ENCODE results near the gene ANO9. TPM values are rescaled to one million over a fixed set of nuclear protein-coding genes. Genes with fewer than 3 reads are reported as not detected.

The ANO9 gene
- total RNA-seq, 2 donors from 2014 or later = 15.6 to 26.4 TPM

DNA sequence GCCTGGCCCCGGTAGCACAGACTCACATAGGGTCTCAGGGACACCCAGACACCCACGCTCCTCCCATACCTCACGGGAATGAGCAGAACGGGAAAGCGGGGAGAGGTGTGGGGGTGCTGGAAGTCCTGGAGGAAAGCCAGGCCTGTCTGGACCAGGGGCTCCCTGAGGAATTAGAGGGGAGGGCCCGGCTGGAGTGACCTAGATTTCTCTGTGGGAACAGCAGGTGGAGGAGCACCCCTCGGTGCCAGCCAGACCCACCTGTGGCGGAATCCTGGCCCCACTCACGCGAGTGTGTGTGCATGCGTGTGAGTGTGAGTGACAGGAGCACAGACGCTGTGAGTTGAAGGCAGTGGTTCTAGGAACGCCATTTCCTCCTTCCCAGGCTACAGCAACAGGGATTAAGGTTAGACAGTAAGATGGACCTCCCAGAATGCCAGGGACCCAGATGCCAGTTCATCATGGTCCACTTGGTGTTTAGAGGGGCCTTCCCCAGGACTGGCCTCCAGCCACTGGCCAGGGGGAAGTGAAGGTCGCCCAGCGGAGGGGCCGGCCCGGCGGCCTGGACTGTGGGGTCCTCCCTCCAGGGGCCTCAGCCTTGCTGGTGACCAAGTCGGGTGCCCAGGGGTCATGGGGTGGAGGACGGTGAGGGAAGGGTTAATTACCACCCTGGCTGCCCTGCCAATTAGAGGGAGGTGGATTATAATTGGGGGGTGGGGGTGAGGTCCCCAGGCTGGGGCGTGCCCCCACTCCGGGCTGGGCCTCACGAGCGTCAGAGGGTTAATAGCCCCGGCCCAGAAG lies 46.8 kb downstream of the ANO9 start:
- H3K9me3 ChIP-seq = no peaks in the 10 kb centered on the region
- H3K4me3 ChIP-seq = peak overlapping the region; percentile 22 to 61
- TF ChIP-seq CTCF (IDR thresholded peaks at IDR 0.05) = no peak
- TF ChIP-seq POLR2A (IDR thresholded peaks at IDR 0.05) = no peak
- 14 to 40% methylated on average over 7 to 25 of the region's 25 CpGs for WGBS, 2 donors
- no peaks in the 10 kb centered on the region for H3K27me3 ChIP-seq
- H3K27ac ChIP-seq = peak overlapping the region; percentile 70 to 84 (median 78)
- H3K4me1 ChIP-seq = peaks cover 32% of the 10 kb centered on the region
- ATAC-seq (no peak), DNase-seq (no peak)
- intact Hi-C loops (cut with DNase I) = no loop called here
- H3K36me3 ChIP-seq (replicated peaks in 1 of 2; ENCODE audit: insufficient read depth in 1 of 2, low read depth in 2 of 2) = peaks cover 0 to 2% of the 10 kb centered on the region in 2 donors

DNA sequence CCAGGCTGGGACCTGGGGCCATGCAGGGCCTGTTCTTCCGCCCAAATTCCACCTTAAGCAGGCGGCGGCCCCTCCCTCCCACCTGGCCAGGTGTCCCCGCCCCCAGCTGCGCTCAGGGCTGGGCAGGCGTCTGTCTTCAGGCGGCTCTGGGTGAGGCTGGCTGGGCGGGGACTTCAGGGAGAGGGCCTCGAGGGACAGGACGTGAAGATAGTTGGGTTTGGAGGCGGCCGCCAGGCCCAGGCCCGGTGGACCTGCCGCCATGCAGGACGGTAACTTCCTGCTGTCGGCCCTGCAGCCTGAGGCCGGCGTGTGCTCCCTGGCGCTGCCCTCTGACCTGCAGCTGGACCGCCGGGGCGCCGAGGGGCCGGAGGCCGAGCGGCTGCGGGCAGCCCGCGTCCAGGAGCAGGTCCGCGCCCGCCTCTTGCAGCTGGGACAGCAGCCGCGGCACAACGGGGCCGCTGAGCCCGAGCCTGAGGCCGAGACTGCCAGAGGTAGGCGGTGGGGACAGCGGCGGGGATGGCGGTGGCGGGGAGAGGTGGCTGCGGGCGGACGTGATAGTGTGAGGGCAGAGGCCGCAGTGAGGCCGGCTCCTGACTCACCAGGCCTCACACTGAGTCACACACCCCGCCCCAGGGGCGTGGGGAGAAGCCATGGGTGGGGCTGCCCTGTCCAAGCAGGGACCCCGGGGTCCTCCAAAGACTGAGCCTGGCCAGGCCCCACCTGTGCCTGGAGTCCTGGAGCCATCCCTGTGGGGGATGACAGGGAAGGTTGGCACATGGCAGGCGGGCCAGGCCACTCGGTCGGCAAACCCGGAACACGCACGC lies 47.6 kb downstream of the ANO9 start, which contains the start of gene PKP3:
TSS of gene PKP3 (plus strand) at position 176 of the 824 bp plus-strand sequence. CDS start at position 260, 84 bp downstream.
- DNase-seq (peak; percentile 86 to 92 (median 91)), ATAC-seq (peak; percentile 89)
- TF ChIP-seq POLR2A (IDR thresholded peaks at IDR 0.05) (peak; percentile 62 to 73 (median 69)), CTCF (IDR thresholded peaks at IDR 0.05) (no peak)
- H3K4me3 ChIP-seq = peak within 1 kb of the TSS; percentile 22 to 61
- peaks cover 32% of the 10 kb centered on the region for H3K4me1 ChIP-seq
- H3K27ac ChIP-seq = peak within 1 kb of the TSS; percentile 70 to 84 (median 78)
- H3K9me3 ChIP-seq = no peaks in the 10 kb centered on the region
- H3K27me3 ChIP-seq = no peaks in the 10 kb centered on the region
- H3K36me3 ChIP-seq (replicated peaks in 1 of 2; ENCODE audit: insufficient read depth in 1 of 2, low read depth in 2 of 2) = peaks cover 0 to 2% of the 10 kb centered on the region in 2 donors
- 34% methylated on average over 45 of the region's 57 CpGs; no CpG with 5 or more reads in 1 of the 2 donors for WGBS, 2 donors
- intact Hi-C loops (cut with DNase I) = no loop called here

DNA sequence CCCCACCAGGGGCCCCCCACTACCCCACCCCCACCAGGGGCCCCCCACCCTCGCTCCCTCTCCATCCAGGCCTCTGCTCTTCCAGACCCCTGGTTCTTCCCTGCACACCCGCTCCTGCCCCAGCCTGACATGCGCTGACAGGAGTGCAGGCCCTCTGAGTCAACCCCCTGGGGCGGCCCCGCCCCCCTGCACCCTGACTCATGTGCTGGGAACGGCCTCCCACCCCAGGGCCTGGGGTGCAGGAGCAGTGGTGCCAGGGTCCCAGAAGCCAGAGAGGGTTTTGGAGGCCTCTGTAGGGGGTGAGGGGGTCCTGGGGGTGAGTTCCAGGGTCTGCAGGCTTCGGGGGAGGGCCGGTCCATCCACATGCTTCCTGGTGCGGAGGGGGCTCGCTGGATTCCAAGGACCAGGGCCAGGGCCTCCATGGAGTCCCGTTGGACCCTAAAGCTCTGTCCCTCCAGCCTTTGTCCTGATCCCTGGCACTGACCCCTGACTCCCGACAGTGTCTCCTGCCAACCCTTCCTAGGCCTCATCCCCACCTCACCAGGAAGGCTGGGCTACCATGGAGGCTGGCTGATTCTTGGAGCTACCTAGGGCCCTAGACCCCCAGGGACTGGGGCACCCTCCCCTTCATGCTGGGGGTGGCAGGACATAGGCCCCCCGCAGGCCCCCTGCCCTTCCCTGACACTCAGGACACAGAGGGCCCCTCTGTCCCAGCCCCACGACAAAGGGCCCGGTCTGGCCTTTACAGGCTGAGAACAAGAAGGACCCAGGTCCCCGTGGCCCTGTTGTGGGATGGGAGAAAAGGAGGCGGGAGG lies 48.4 kb downstream of the ANO9 start:
- WGBS, 2 donors = 52 to 60% methylated on average over 8 to 12 of the region's 17 CpGs
- TF ChIP-seq CTCF (IDR thresholded peaks at IDR 0.05) (no peak), POLR2A (IDR thresholded peaks at IDR 0.05) (no peak)

DNA sequence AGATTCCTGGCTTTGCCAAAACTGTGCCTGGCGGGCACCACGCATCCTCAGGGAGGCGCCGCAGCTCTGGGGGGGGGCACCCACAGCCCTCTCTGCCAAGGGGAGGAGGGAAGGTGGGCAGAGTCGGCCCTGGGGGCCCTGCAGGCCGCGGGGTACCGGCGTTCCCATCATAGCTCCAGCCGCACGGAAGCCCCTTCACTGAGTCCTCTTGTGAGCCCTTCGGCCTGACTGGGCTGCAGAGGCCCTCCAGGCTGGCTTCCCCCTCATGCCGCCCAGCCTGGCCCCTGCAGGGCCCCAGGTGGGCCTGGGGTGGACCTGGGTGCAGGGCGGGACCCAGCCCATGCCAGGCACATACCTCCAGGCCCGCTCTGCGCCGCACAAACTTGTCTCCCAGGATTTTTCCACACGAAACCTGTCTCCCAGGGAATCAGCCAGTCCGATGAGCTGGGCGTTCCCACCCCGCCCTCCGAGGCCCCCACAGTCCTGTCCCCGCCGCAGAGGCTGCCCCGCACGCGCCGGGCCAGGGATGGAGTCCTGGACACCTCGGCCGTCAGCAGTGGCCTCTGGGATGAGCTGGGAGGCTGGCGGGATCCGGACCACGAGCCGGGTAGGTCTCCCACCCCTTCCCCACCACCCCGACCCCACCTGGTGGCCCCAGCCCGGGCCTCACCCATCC lies 49.6 kb downstream of the ANO9 start:
- TF ChIP-seq POLR2A (IDR thresholded peaks at IDR 0.05) = no peak
- TF ChIP-seq CTCF (IDR thresholded peaks at IDR 0.05) = no peak
- Histone ChIP-seq H3K36me3 (replicated peaks in 1 of 2; ENCODE audit: insufficient read depth in 1 of 2, low read depth in 2 of 2) (no peaks in the 10 kb centered on the region), H3K4me1 (peaks cover 32% of the 10 kb centered on the region), H3K27me3 (no peaks in the 10 kb centered on the region), H3K27ac (no peak overlapping the region), H3K4me3 (no peak overlapping the region), H3K9me3 (no peaks in the 10 kb centered on the region)
- 90% methylated on average over 26 of the region's 36 CpGs; no CpG with 5 or more reads in 1 of the 2 donors for WGBS, 2 donors
- intact Hi-C loops (cut with DNase I) = no loop called here
- ATAC-seq (no peak), DNase-seq (no peak)

More for the DNA sequence above, 48.4 kb downstream of the ANO9 start:
- H3K4me1 ChIP-seq = peaks cover 32% of the 10 kb centered on the region
- intact Hi-C loops (cut with DNase I) = no loop called here
- H3K9me3 ChIP-seq = no peaks in the 10 kb centered on the region
- H3K4me3 ChIP-seq = no peak overlapping the region
- H3K27ac ChIP-seq = peak overlapping the region; percentile 70 to 84 (median 78)
- DNase-seq = no peak
- no peaks in the 10 kb centered on the region for H3K36me3 ChIP-seq (replicated peaks in 1 of 2; ENCODE audit: insufficient read depth in 1 of 2, low read depth in 2 of 2)
- H3K27me3 ChIP-seq = no peaks in the 10 kb centered on the region
- peak; percentile 5 for ATAC-seq
